HepG2 (cell line): Measurements from ENCODE around the gene JPT1. TPM values are rescaled to one million over a fixed set of nuclear protein-coding genes. Genes with fewer than 3 reads are reported as not detected.

Source experiments
- CC2D1A ChIP-seq: sonication (generic); formaldehyde crosslinking; IDR thresholded peaks from 2 replicates; pipeline ENCODE4 v1.8.1; 2023; ENCODE audit warnings: mild to moderate bottlenecking, missing genetic modification reagents
- DMAP1 ChIP-seq: IDR thresholded peaks from 2 replicates; pipeline ENCODE4 v1.6.1; 2016
- FOXA3 ChIP-seq: IDR thresholded peaks from 2 replicates; pipeline ENCODE4 v1.6.1; 2016; ENCODE audit warnings: missing genetic modification reagents, missing compliant biosample characterization
- FOXM1 ChIP-seq: sonication (generic); formaldehyde crosslinking; IDR thresholded peaks from 2 replicates; pipeline ENCODE4 v1.5.0; 2020; ENCODE audit warnings: missing genetic modification reagents
- GATA4 ChIP-seq: sonication (generic); IDR thresholded peaks from 2 replicates; pipeline ENCODE4 v1.6.1; 2016; ENCODE audit warnings: antibody characterized with exemption, low read depth, borderline replicate concordance
- GATAD1 ChIP-seq: IDR thresholded peaks from 2 replicates; pipeline ENCODE4 v1.6.1; 2016; ENCODE audit warnings: missing genetic modification reagents, missing compliant biosample characterization
- GRHL1 ChIP-seq: sonication (generic); formaldehyde crosslinking; conservative IDR thresholded peaks from 2 replicates; pipeline ENCODE4 v1.8.0; 2022; ENCODE audit warnings: missing genetic modification reagents
- GTF3A ChIP-seq: sonication (generic); formaldehyde crosslinking; conservative IDR thresholded peaks from 2 replicates; pipeline ENCODE4 v1.4.0; 2020; ENCODE audit warnings: mild to moderate bottlenecking, missing genetic modification reagents
- HCFC1 ChIP-seq: fragments of 150-350 bp; IDR thresholded peaks from 2 replicates; pipeline ENCODE4 v1.6.1; 2014; ENCODE audit warnings: low read depth, low read length
- NR3C1 ChIP-seq: sonication (generic); formaldehyde crosslinking; IDR thresholded peaks from 2 replicates; pipeline ENCODE4 v1.4.0; 2020; ENCODE audit warnings: missing genetic modification reagents
- RAD21 ChIP-seq: fragments of 450-650 bp; formaldehyde crosslinking; IDR thresholded peaks from 2 replicates; pipeline ENCODE4 v1.5.0; 2020; ENCODE audit warnings: mild to moderate bottlenecking
- RARA ChIP-seq: IDR thresholded peaks from 2 replicates; pipeline ENCODE4 v1.6.1; 2016; ENCODE audit warnings: missing genetic modification reagents, missing compliant biosample characterization
- RELA ChIP-seq: sonication (generic); formaldehyde crosslinking; IDR thresholded peaks from 2 replicates; pipeline ENCODE4 v1.4.0; 2020; ENCODE audit warnings: missing genetic modification reagents
- TCF7 ChIP-seq: sonication (generic); IDR thresholded peaks from 2 replicates; pipeline ENCODE4 v1.6.1; 2016; ENCODE audit warnings: antibody characterized with exemption, low read depth
- ZFP62 ChIP-seq: sonication (generic); formaldehyde crosslinking; IDR thresholded peaks from 2 replicates; pipeline ENCODE4 v1.4.0; 2020; ENCODE audit warnings: missing genetic modification reagents
- ZNF12 ChIP-seq: sonication (generic); formaldehyde crosslinking; IDR thresholded peaks from 2 replicates; pipeline ENCODE4 v1.5.0; 2020; ENCODE audit warnings: missing genetic modification reagents
- ZNF326 ChIP-seq: sonication (generic); formaldehyde crosslinking; IDR thresholded peaks from 2 replicates; pipeline ENCODE4 v1.4.0; 2020; ENCODE audit warnings: missing genetic modification reagents, borderline replicate concordance
- ZNF34 ChIP-seq: sonication (generic); formaldehyde crosslinking; IDR thresholded peaks from 2 replicates; pipeline ENCODE4 v1.4.0; 2020; ENCODE audit warnings: mild to moderate bottlenecking, missing genetic modification reagents, borderline replicate concordance
- ZNF512 ChIP-seq: sonication (generic); formaldehyde crosslinking; IDR thresholded peaks from 2 replicates; pipeline ENCODE4 v1.4.0; 2020; ENCODE audit warnings: mild to moderate bottlenecking, missing genetic modification reagents
- ZNF639 ChIP-seq: conservative IDR thresholded peaks from 2 replicates; pipeline ENCODE4 v1.6.1; 2018; ENCODE audit warnings: missing genetic modification reagents
- ZNF703 ChIP-seq: sonication (generic); formaldehyde crosslinking; IDR thresholded peaks from 2 replicates; pipeline ENCODE4 v1.5.1; 2020; ENCODE audit warnings: missing genetic modification reagents, mild to moderate bottlenecking, moderate library complexity, borderline replicate concordance
- ZNF740 ChIP-seq: sonication (generic); formaldehyde crosslinking; IDR thresholded peaks from 2 replicates; pipeline ENCODE4 v1.4.0; 2020; ENCODE audit warnings: missing genetic modification reagents
- ZNF775 ChIP-seq: sonication (generic); formaldehyde crosslinking; IDR thresholded peaks from 2 replicates; pipeline ENCODE4 v1.4.0; 2020; ENCODE audit warnings: missing genetic modification reagents, mild to moderate bottlenecking, moderate library complexity, borderline replicate concordance
- ZZZ3 ChIP-seq: sonication (generic); formaldehyde crosslinking; IDR thresholded peaks from 2 replicates; pipeline ENCODE4 v1.4.0; 2020; ENCODE audit warnings: missing genetic modification reagents, mild to moderate bottlenecking, borderline replicate concordance
- polyA plus RNA-seq, 8 experiments: library from polyadenylated mRNA; depleted of rRNA in 3 of 8; stranded (reverse) in 7 of 8; unstranded in 1 of 8; fragments of >200 nt; fragmentation: Illumina TruSeq in 4 of 8; extraction: Trizol in 4 of 8; gene quantifications; 2 replicates each; pipeline versions ENCODE4 v1.2.1 to v1.2.3, GENCODE V29; 2011 to 2016; ENCODE audit warnings: low read depth in 4 of 8, missing spikeins in 1 of 8, mixed read lengths in 1 of 8; ENCODE audit not compliant: insufficient read depth in 1 of 8
- total RNA-seq, 5 experiments: library from RNA; depleted of rRNA; stranded (reverse); fragments of >200 nt; fragmentation: Illumina TruSeq; extraction: Trizol; gene quantifications; 2 replicates each; pipeline ENCODE4 v1.2.3, GENCODE V29; 2016; ENCODE audit warnings: low read depth in 1 of 5

Gene JPT1
- total and polyA plus RNA-seq, 2 of the 13 experiments (the other 11 are each of a cell fraction or from before 2014, with no cell fraction given) = 43.3 to 256 TPM

DNA sequence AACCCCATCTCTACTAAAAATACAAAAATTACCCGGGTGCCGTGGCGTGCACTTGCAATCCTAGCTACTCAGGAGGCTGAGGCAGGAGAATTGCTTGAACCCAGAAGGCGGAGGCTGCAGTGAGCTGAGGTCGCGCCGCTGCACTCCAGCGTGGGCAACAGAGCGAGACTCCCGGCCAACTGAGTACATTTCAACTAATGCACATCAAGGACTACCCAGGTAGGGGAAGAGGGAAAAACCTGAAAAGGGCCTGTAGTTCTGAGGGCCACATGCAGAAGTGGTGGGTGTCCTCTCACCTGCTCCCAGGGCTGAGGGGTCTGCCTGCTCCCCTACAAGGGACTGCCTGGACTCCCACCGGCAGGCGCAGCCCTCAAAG is 67.1 kb downstream of the JPT1 start (continued):
- TF ChIP-seq ZNF775 (CRISPR knock-in tag) (no peak), ZNF34 (0 out of 2 replicates have a peak, but pooled peaks have one; percentile 12), ZNF639 (CRISPR knock-in tag) (no peak), GATAD1 (CRISPR knock-in tag) (no peak), HCFC1 (no peak), CC2D1A (CRISPR knock-in tag) (peak; percentile 43; the same call in 1 of the 2 replicates), GRHL1 (CRISPR knock-in tag) (no peak), ZZZ3 (CRISPR knock-in tag) (peak; percentile 11; the same call in 1 of the 2 replicates), DMAP1 (no peak), TCF7 (no peak), ZFP62 (CRISPR knock-in tag) (no peak), FOXM1 (CRISPR knock-in tag) (no peak), GATA4 (no peak), ZNF326 (no peak), GTF3A (CRISPR knock-in tag) (no peak), FOXA3 (CRISPR knock-in tag) (no peak), RAD21 (CRISPR knock-in tag) (no peak; the same call in 1 of the 2 replicates), RARA (CRISPR knock-in tag) (no peak), ZNF740 (no peak), ZNF512 (CRISPR knock-in tag) (no peak), ZNF12 (CRISPR knock-in tag) (no peak), RELA (CRISPR knock-in tag) (no peak), ZNF703 (0 out of 2 replicates have a peak, but pooled peaks have one; percentile 6), NR3C1 (CRISPR knock-in tag) (no peak)
